Type B pancreatic cell (in vitro differentiated cells): ENCODE measurements around the gene SYNM. TPM values are rescaled to one million over a fixed set of nuclear protein-coding genes. Genes with fewer than 3 reads are reported as not detected.

Experiments used
- DNase-seq: peaks from one replicate; pipeline ENCODE4 v3.0.0; 2021; ENCODE audit warnings: mixed read lengths; ENCODE audit not compliant: unreplicated experiment; ENCODE audit errors: extremely low spot score
- H3K27ac Mint-ChIP-seq: 2 replicates; pipeline ENCODE4 v1.8.0; 2021; ENCODE audit warnings: mild to moderate bottlenecking, mixed read lengths
- H3K27me3 Mint-ChIP-seq: 2 replicates; pipeline ENCODE4 v1.8.0; 2021; ENCODE audit warnings: mixed read lengths
- H3K36me3 Mint-ChIP-seq: 2 replicates; pipeline ENCODE4 v1.8.0; 2021; ENCODE audit warnings: mixed read lengths
- H3K4me1 Mint-ChIP-seq: one replicate; pipeline ENCODE4 v1.8.0; 2021; ENCODE audit warnings: mixed read lengths; ENCODE audit not compliant: unreplicated experiment
- H3K4me3 Mint-ChIP-seq: 2 replicates; pipeline ENCODE4 v1.8.0; 2021; ENCODE audit warnings: mild to moderate bottlenecking, mixed read lengths
- H3K9me3 Mint-ChIP-seq: 2 replicates; pipeline ENCODE4 v1.8.0; 2021; ENCODE audit warnings: mixed read lengths
- total RNA-seq: library from RNA; stranded (reverse); gene quantifications from 2 replicates; pipeline ENCODE4 v1.2.1, GENCODE V29; 2021; ENCODE audit warnings: low replicate concordance
- TF ChIP-seq, protein P1 (sequence below): fragments of 200-600 bp; sonication (generic); conservative IDR thresholded peaks from 2 replicates; pipeline ENCODE4 v1.5.0; 2021; ENCODE audit warnings: antibody characterized with exemption, mild to moderate bottlenecking

The SYNM gene
- total RNA-seq, 1 donor from 2014 or later, result 4.1 TPM

DNA sequence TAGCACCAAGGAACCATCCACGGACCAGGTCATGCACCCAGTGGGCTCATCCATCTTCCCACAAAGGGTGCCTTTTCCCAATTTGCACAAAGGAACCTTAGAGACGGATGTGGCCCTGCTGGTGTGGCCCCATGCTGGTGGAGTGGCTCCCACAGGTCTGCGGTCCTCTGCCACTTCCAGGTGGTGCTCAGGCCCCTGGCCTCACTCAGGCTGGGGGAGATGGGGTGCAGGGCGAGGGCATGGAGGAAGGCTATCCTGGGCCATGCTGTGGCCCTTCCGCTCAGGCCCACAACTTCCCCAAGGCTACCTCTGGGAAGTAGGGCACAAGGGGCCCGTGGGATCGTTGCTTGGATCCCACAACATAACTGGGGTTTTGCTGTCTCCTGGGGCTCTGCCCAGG lies 5.2 kb upstream of the SYNM start:
- Mint-ChIP-seq H3K4me1 (no peaks in the 10 kb centered on the region), H3K36me3 (no peaks in the 10 kb centered on the region), H3K4me3 (peak overlapping the region; percentile 9), H3K9me3 (no peaks in the 10 kb centered on the region), H3K27ac (no peak overlapping the region), H3K27me3 (peaks cover 66% of the 10 kb centered on the region)
- TF ChIP-seq, protein P1, sequence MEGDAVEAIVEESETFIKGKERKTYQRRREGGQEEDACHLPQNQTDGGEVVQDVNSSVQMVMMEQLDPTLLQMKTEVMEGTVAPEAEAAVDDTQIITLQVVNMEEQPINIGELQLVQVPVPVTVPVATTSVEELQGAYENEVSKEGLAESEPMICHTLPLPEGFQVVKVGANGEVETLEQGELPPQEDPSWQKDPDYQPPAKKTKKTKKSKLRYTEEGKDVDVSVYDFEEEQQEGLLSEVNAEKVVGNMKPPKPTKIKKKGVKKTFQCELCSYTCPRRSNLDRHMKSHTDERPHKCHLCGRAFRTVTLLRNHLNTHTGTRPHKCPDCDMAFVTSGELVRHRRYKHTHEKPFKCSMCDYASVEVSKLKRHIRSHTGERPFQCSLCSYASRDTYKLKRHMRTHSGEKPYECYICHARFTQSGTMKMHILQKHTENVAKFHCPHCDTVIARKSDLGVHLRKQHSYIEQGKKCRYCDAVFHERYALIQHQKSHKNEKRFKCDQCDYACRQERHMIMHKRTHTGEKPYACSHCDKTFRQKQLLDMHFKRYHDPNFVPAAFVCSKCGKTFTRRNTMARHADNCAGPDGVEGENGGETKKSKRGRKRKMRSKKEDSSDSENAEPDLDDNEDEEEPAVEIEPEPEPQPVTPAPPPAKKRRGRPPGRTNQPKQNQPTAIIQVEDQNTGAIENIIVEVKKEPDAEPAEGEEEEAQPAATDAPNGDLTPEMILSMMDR, result no peak
- no peak for DNase-seq

DNA sequence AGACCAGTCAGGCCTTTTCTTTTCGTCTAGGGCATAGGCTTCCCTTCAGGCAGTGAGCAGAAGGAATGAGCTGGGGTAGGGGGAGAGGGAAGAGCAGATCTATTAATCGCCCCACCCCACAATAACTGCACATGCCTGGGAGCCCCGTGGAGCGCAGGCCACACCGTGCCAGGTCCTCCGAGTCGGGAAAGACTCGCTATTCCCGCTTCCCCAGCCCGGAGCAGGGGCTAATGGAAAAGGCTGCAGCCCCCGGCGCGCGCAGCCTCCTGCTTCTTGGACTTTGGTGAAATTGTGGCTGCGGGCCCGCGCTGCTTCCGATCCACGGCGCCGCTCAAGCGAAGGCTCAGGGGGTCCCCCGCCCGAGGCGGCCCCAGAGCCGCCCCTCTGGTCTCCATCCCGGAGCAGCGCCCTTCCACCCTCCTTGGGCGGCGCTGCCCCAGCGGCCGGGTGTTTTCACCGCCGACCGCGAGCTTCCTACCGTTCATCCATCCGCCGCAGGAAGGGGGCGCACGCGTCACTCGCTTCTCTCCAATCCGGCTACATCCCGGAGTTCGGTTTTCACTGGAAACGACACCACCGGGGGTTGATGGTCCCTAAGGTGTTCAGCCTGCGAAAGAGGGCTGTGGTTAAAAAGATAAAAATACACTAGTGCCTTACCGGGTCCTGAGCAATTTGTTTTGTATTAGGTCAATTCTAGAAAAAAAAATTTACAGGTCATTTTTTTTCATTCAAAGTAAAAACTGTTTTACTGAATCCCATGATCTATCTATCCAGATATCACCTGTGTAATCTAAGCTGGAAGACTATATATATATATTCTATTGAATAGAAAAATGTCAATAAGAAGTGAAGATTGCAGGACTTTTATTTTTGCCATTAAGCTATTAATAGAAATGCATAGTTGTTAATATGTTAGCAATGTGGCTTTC lies 4.4 kb upstream of the SYNM start:
- Mint-ChIP-seq H3K4me3 (peak overlapping the region; percentile 68), H3K9me3 (no peaks in the 10 kb centered on the region), H3K27me3 (peaks cover 64% of the 10 kb centered on the region), H3K4me1 (no peaks in the 10 kb centered on the region), H3K27ac (no peak overlapping the region), H3K36me3 (no peaks in the 10 kb centered on the region)
- TF ChIP-seq, protein P1, result peak; percentile 84
- peak; percentile 87 for DNase-seq

DNA sequence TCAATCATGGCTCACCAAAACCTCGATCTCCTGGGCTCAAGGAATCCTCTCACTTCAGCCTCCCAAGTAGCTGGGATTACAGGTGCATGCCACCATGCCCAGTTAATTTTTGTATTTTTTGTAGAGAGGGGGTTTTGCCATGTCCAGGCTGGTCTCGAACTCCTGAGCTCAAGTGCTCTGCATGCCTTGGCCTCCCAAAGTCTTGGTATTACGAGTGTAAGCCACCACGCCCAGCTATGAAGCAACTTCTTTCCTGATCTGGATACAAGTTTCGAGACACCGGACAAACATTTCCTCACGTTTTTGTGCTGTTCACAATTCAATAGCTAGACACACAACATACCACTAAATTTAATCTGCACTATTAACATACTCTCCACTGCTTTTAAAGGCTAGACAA lies 3.4 kb upstream of the SYNM start:
- H3K4me1 Mint-ChIP-seq, result peaks cover 3% of the 10 kb centered on the region
- DNase-seq, result no peak
- TF ChIP-seq, protein P1, result no peak
- peaks cover 62% of the 10 kb centered on the region for H3K27me3 Mint-ChIP-seq
- H3K4me3 Mint-ChIP-seq, result no peak overlapping the region
- H3K27ac Mint-ChIP-seq, result no peak overlapping the region
- H3K9me3 Mint-ChIP-seq, result no peaks in the 10 kb centered on the region
- no peaks in the 10 kb centered on the region for H3K36me3 Mint-ChIP-seq

DNA sequence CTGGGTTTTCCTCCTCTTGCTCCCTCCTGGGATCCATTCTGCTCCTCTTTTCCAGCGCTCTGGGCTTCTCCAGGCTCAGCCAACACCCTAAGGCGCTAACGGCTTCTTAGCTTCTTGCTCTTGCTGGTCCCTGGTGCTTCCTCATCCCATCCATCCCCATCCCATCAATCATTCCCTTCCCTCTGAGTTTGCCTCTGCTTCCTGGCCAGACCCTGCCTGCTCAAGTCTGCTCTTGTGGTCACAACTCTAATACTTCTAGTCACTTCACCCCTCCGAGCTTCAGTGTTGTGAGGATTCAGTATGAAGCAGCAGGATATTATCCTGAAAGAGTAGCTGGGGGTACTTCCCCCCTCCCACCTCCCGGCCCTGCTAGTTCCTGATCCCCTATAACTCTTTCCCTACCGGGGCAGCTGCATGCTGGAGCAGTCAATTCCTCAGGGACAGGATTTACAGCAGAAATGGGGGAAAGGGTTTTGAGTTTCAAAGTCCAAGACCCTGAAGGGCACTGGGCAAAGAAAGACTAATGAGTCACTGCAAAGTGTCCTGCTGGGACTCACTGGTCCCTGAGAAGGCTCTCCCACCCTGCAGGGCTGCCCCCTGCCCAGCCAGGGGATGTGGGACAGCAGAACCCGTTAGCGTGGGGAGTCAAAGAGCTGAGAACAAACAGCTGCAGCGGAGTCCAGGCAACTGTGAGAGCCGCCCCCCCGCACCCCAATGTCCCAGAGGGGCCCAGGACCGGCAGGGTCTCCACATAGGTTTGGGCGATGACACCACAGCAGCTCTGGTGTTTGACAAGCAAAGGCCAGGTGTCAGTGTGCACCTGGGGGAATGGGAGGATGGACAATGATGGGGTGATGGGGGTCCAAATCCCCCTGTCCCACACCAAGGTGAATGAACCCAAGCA lies 2.3 kb upstream of the SYNM start:
- DNase-seq, result peak; percentile 63
- H3K36me3 Mint-ChIP-seq, result no peaks in the 10 kb centered on the region
- no peaks in the 10 kb centered on the region for H3K9me3 Mint-ChIP-seq
- H3K4me3 Mint-ChIP-seq, result no peak overlapping the region
- TF ChIP-seq, protein P1, result no peak
- H3K4me1 Mint-ChIP-seq, result peaks cover 6% of the 10 kb centered on the region
- H3K27me3 Mint-ChIP-seq, result peaks cover 63% of the 10 kb centered on the region
- H3K27ac Mint-ChIP-seq, result no peak overlapping the region

DNA sequence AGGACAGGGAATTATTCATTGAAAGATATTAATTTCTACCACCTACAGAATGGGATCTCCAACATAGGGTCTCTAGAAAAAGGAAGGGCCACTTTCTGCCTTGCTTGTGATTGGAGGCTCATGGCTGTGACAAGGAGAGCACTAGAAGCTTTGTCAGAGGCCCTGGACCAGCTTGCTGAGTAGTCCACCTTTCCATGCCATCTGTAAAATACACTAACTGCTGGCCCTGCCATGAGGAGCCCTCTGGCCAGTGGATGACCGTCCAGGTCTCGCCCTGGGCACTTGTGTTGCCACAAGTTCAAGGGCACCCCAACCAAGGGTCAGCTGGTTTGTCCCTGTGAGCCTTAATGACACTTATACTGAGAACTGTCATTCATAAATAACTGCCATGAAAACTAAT lies 1.6 kb upstream of the SYNM start:
- Mint-ChIP-seq H3K4me1 (peaks cover 6% of the 10 kb centered on the region), H3K9me3 (no peaks in the 10 kb centered on the region), H3K36me3 (no peaks in the 10 kb centered on the region), H3K27me3 (peaks cover 62% of the 10 kb centered on the region), H3K27ac (no peak overlapping the region), H3K4me3 (peak overlapping the region; percentile 16)
- DNase-seq, result no peak
- TF ChIP-seq, protein P1, result no peak
